ENCODE data around the gene KRT14.
"Not testable (repeated sequence)": the region's sequence is repeated elsewhere in the genome, so short reads cannot be mapped to it uniquely, and the experiment has no call there.

Gene KRT14

DNA sequence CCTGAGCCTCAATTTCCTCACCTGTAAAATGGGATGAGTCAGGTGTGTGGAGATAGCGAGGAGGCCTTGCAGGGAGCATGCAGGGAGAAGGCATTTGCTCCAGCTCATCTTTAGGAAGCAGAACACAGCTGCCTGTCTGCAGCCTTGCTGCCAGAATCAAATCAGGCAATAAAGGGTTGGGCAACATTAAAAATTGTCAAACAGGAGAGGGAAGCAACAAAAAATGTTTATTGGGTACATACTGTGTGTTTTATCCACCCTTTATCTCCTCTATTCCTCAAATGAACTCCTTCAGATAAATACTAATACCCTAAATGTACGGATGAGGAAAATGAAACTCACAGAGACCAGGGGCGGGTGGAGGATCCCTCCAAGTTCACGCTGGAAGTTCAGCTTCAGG lies 13.6 kb upstream of the KRT14 start:
- DNase-seq = no peak

DNA sequence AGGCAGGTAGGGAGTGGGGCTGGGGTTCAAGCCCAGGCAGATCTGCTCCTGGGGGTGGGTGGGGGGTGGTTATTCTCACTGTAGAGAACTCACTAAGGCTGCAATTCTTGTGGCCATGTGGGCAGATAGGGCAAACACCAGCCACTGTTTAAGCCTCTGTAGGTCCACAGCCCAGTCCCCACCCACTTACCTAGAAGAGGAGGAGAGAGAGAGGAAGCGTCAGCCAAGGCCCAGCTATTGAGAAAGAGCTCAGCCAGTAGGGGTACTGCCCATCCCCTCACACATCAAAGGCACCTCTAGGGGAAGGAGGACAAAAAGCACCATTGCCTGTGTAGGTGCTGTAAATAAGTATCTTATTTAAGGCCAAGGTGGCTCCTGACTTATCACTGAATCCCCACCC lies 13.0 kb upstream of the KRT14 start:
- DNase-seq = no peak

GRCh38 chr17:41595585-41595984 lies 8.9 kb upstream of the KRT14 start:
- DNase-seq = no peak

DNA sequence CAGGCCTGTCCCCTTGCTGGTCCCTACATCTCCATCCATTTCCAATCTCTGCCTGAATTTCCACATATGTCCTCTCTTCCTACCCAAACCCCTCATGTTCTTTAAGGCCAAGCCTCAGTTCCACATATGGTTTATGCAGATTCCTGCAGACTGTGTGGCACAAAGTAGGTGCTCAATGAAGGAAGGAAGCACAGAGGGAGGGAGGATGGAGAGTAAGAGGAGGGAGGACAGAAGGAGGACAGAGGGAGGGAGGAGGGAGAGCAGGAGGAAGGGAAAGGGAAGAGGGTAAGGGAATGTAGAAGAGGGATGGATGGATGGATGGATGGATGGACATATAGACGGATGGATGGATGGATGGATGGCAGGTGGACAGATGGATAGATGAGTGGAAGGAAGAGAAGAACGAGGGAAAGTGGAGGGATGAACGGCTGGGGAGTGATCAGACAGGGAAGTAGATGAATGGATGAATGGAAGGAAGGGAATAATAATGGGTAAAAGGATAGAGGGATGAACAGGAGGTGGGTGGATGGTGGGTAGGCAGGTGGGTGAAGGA lies 7.7 kb upstream of the KRT14 start:
- DNase-seq = no peak

DNA sequence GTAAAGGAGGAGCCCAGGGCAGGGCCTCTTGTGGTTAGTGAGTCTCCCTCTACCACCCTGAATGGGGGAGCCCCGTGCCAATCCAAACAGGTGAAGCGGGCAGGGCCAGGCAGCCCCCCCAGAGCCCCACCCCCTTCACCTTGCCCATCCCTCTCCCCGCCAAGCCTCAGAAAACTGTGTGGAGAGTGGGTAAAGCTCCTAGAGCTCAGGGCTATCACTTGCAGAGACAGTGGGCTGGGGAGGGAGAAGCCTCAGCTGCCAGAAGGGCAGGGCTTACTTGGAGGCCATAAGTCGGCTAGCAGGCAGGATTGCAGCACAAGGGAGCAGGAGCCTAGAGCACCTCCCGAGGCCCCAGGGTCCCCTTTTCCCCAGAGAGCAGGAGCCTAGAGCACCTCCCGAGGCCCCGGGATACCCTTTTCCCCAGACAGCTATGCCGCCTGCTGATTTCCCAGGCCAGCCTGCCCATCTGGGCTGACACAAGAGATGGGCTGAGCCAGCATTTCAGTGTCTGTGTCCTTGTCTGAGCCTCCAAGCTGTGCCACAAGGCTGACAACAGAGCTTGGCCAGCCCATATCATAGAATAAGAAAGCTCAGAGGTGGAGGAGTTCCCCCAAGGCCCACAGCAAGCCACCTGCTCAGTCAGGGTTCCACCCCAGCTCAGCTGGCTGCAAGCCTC lies 6.7 kb upstream of the KRT14 start:
- DNase-seq = no peak

DNA sequence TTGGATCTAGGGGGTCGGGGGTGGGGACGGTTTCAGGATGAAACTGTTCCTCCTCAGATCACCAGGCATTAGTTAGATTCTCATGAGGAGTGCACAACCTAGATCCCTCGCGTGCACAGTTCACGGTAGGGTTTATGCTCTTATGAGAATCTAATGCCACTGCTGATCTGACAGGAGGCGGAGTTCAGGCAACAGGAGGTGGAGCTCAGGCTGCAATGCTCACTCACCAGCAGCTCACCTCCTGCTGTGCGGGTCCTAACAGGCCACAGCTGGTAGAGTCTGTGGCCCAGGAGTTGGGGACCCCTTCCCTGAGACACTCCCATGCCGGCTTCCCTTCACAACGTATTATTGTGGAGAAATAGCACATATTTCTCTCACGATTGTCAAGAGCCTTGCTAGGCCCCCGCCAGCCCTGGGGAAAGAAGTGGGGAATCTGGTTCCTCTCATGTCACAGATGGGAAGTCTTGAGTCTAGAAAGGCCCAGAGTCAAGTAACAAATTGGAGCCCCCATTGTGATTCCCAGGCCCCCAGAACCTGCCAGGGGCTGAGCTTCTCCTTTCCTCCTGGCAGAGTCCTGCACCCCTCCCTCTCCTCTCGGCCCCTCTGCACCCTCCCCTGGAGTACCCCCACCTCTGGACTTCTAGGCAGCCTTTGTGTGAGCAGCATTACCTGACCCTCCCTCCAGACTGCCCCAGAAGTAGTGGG lies 6.1 kb upstream of the KRT14 start:
- DNase-seq = no peak

DNA sequence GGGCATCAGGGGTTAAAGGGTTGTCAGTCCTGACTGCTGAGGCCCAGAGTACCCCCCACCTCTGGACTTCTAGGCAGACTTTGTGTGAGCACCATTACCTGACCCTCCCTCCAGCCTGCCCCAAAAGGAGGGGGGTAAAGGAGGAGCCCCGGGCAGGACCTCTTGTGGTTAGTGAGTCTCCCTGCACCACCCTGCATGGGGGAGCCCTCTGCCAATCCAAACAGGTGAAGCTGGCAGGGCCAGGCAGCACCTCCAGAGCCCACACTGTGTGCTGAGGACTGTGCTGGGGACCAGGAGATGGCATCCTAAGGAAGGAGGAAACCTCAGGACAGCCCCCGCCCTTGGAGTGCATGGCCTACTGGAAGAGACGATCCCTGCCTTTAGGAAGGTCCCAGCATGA lies 2.6 kb upstream of the KRT14 start:
- DNase-seq = no peak

DNA sequence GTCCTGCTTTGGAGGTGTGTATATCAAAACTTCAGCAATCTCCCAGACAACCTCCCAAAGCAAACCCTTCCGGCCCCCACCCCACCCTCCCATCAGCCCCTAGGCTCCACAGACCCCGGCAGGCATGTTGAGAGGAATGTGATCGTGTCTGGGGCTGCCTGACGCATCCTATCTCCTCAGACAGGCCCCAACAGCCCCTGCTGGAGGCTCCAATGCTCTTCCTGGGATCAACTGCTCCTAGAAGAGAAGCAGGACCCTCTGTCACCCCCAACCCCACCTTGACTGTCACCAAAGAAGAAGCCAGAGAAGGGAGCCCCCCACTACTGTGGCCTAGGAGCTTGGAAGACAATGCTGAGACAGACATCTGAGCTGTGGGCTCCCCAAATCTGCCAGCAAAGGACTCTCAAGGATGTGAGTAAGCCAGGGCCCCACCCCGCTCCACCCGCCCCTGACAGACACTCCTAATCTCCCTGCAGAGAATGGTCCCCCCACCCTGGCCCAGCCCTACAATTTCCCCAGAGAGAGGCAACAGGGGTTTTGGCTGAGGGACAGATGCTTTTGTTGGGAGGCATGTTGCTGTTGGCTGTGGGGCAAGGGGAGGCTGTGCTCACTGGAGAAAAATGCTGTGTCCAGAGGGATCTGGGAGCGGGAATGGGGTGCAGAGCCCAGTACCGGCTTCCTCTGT lies 1.6 kb upstream of the KRT14 start:
- no peak for DNase-seq

- DNase-seq = no peak
Observed at GRCh38 chr17:41585301-41586056, 1.2 kb downstream of the KRT14 start.

DNA sequence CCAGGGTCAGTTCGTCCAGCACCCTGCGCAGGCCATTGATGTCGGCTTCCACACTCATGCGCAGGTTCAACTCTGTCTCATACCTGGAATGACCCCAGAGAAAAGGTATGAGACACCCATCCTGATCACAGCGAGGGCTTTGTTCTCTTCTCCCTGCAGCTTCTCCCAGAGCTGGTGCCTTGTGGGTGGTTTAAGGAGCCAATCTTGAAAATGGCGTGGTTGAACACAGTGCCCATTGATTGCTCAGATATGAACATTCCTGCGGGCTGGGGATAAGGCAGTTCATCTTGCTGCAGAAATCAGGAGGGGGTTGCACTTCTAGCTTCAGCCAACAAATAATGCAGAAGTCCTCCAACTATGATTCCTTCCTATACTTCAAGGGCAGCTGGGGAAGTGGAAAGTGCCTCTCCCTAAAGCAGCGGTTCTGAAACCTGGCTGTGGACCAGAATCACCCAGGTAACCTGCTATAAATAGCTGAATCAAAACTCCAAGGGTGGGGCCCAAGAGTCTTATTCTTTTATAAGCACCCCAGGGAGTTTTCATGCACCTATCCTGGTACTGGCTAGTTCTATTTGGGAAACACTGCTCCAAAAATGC lies 2.3 kb downstream of the KRT14 start:
- not testable (repeated sequence) for DNase-seq

- no peak for DNase-seq
Observed at GRCh38 chr17:41583137-41584127, 3.3 kb downstream of the KRT14 start.

- not testable (repeated sequence) for DNase-seq
Observed at GRCh38 chr17:41582061-41582968, 4.4 kb downstream of the KRT14 start.

DNA sequence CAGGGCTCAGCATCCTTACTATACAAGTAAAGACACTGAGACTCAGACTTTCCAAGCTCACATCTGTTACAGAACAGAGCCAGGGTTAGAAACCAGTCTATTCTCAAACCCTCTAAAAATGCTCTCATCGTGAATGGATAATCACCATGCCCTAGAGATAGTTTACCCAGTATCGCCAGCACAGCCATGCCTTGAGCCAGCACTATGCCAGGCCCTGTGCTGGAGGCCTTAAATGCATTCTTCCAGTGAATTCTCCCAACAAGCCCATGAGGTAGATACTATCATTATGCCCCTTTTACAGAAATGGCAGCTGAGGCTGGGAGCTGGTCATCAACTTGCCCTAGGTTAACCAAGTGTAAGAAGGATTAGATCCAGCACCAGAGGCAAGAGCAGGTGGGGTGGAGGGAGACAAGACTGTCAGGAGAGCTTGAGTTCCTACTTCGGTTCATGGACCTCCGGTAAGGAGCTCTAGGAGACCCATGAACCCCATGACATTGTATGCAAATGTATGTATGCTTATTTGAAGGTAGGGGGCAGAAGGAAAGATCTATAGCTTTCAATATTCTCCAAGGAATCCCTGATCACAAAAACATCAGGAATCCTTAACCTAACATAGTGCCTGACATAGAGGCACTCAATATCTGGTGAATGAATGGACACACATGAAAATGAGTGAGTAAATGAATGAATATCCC lies 5.2 kb downstream of the KRT14 start:
- DNase-seq = no peak

GRCh38 chr17:41580687-41581365 lies 5.9 kb downstream of the KRT14 start:
- no peak for DNase-seq

GRCh38 chr17:41580244-41580575 lies 6.5 kb downstream of the KRT14 start:
- DNase-seq = no peak

DNA sequence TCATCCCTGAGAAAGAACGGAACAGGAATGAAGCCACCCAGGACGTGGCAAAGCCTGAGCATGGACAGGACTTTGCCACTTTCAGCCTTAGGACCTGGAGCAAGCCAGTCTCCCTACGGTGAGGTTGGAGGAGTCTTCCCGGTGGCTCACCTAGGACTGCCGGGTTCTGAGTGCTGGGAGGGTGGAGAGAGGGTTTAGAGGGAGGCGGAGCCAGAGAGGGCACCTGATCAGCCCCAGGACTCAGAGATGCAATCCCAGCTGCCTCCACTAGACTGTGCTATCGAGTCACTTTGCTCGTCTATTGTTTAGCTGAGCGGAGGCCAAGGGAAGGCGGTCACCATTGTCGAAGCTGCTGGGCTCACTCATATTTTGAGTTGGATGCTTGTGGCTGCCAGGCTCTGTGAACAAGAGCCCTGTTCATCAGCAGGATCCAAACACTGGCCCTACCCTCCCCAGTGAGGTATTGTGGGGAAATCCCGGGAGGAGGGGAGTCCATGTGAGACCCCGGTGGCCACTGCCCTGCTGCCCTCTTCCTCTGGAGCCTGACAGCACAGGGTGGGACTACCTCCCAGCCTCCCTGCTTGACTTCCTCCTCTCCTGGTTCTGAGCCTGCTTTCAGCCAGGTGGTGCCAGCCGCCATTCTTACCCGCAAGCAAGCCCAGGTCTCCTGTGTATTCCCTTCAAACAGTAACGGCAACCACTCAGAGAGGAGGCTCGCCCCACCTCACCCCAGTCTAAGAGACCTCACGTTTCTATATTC lies 7.0 kb downstream of the KRT14 start:
- peak; percentile 68 for DNase-seq

GRCh38 chr17:41578971-41579370 lies 7.7 kb downstream of the KRT14 start:
- DNase-seq = no peak

- DNase-seq = no peak
Observed at GRCh38 chr17:41578538-41578937, 8.2 kb downstream of the KRT14 start.

Measured in CD4-positive, alpha-beta T cell treated with Interleukin-17A for 1 hour (primary cell).